GM06990 (cell line): ENCODE measurements around the gene TRIM41.
A peak's percentile ranks its signal among the peaks of the same experiment; 100 is the strongest.

Experiments used
- DNase-seq: peaks from one replicate; pipeline ENCODE4 v3.0.0-alpha.2; 2011; ENCODE audit not compliant: insufficient read length; ENCODE audit errors: extremely low read depth
- H3K27me3 ChIP-seq: replicated peaks from 2 replicates; pipeline ENCODE4 v1.6.0; 2011; ENCODE audit warnings: low read length; ENCODE audit not compliant: control insufficient read depth, insufficient read depth
- H3K36me3 ChIP-seq: 2 replicates; pipeline ENCODE4 v1.5.1; 2011; ENCODE audit warnings: low read length; ENCODE audit not compliant: control insufficient read depth, insufficient read depth
- H3K4me3 ChIP-seq: replicated peaks from 2 replicates; pipeline ENCODE4 v1.5.1; 2011; ENCODE audit warnings: low read depth, mild to moderate bottlenecking, control low read depth, low read length
- TF ChIP-seq, protein P1 (sequence below): IDR thresholded peaks from 2 replicates; pipeline ENCODE4 v1.5.1; 2011; ENCODE audit warnings: low read length, control low read depth, mild to moderate bottlenecking, inconsistent platforms; ENCODE audit not compliant: insufficient read depth, poor library complexity, severe bottlenecking

The TRIM41 gene

DNA sequence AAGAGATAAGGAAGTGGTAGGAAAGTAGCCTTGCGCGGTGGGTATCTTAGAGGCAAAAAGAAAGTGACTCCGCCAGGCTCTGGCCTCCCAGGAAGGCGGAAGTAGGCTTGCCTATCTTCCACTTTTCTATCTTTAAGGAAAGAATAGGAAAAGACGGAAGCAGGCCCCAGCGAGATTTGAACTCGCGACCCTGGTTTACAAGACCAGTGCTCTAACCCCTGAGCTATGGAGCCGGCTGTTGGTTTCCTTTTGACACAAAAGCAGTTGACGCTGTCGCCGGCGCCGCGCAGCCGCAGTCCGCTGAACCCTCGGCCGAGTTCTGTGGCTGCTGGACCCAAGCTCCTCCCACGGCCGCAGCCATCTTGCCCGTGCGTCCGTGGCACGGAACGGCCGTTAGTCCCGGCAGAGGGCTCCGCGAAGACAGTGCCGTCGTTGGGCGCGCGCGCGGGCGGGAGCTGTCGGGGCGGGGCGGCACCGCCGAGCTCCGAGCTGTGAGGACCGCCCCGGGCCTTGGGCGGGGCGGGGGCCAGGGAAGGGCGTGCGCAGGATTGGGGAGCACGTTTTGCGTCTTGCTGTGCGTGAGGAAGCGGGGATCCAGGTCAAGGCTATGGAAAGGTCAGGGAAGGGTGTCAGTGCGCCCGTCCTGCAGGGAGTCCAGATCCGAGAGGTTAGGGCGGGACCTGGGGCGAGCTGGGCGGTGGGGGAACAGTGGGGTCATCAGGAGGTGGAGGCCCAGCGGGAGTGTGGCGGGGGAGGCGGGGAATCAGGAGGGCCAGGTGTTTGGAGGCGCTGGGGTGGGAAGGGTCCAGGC lies 31.4 kb upstream of the TRIM41 start:
- peak; percentile 97 for DNase-seq
- TF ChIP-seq, protein P1, sequence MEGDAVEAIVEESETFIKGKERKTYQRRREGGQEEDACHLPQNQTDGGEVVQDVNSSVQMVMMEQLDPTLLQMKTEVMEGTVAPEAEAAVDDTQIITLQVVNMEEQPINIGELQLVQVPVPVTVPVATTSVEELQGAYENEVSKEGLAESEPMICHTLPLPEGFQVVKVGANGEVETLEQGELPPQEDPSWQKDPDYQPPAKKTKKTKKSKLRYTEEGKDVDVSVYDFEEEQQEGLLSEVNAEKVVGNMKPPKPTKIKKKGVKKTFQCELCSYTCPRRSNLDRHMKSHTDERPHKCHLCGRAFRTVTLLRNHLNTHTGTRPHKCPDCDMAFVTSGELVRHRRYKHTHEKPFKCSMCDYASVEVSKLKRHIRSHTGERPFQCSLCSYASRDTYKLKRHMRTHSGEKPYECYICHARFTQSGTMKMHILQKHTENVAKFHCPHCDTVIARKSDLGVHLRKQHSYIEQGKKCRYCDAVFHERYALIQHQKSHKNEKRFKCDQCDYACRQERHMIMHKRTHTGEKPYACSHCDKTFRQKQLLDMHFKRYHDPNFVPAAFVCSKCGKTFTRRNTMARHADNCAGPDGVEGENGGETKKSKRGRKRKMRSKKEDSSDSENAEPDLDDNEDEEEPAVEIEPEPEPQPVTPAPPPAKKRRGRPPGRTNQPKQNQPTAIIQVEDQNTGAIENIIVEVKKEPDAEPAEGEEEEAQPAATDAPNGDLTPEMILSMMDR = no peak
- no peaks in the 10 kb centered on the region for H3K27me3 ChIP-seq
- no peaks in the 10 kb centered on the region for H3K36me3 ChIP-seq
- peak overlapping the region; percentile 76 for H3K4me3 ChIP-seq

DNA sequence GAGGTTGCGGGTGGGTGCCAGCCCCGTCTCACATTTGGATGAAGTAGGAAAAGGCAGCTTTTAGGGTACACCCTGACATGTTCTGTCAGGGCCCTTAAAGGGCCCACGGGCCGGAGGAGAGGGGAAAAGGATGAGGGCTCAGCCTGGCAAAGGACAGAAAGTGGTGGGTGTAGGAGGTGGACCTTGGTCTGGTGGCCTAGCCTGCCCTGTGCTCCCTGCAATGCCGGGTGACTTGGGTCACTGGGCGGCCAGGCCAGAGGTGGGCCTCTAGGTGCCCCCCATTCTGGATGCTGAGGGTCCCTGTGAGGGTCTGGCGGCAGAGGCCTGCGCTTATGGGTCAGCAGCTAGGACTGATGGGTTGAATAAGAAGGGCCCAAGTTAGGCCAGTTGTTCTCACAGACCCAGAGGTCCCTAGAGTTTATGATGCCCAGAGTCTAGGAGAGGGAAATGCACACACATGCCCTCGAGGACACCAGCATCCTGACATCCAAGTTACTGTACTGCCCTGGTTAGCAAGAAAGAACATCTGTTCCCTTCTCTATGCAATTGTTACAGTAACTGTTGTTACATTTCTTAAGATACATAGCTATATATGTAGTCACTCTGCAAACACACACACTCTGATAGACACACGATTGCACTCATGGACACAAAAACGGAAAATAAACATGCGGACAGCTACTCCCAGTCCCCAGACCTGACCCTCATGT lies 30.6 kb upstream of the TRIM41 start:
- H3K27me3 ChIP-seq = no peaks in the 10 kb centered on the region
- TF ChIP-seq, protein P1 = no peak
- H3K36me3 ChIP-seq = no peaks in the 10 kb centered on the region
- DNase-seq = no peak
- peak overlapping the region; percentile 76 for H3K4me3 ChIP-seq

DNA sequence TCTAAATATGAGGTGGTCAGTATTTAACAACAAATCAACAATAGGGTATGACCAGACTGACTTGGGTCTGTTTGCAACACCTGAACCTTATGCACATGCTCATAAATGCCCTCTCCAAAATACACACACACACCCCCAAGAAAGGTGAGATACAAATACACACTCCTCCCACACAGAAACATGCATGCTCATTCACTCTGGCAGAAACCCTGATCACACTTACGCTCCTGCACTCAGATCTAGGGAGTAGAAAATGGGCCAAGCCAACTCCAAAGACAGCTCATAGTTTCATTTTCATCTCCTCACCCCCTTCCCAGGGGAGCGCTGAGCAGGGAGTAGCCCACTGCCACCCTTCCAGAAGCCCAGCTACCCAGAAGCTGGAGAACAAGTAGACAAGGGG lies 29.4 kb upstream of the TRIM41 start:
- H3K27me3 ChIP-seq = no peaks in the 10 kb centered on the region
- TF ChIP-seq, protein P1 = no peak
- no peak overlapping the region for H3K4me3 ChIP-seq
- no peak for DNase-seq
- H3K36me3 ChIP-seq = no peaks in the 10 kb centered on the region

DNA sequence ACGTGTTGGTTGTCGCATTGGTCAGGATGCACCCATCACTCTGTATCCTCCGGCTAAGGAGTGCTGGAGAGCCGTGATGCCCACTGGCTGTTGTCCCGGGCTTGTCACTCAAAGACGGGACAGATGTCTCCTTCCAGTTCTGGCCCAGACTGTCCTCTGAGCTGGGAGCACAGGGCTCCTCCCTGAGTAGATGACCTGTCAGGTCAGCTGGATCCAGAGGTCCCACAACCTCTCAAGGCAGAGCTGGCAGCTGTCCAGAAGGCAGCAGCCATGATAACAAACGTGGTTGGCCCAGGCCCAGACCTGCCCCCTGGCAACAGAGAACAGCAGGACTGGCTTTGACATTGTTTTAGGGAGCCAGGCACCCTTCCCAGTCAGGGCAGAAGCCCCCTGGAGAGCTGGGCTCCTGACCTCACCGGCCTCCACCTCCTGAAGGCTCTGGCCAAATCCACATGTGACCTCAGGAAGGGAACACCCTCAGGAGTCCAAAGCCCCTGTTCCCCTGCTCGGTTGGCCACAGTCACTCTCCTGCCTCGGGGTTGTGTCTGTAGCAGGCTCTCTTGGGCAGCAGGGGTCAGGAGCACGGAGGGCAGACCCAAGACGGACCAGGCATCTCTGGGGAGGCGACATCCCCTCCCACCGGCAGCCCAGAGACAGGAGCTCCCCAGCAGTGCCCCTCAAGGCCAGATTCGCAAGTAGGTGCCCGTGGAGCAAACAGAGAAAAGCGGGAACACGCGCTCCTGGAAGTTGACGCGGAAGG lies 28.4 kb upstream of the TRIM41 start:
- no peak for DNase-seq
- Histone ChIP-seq H3K27me3 (no peaks in the 10 kb centered on the region), H3K36me3 (no peaks in the 10 kb centered on the region), H3K4me3 (no peak overlapping the region)
- TF ChIP-seq, protein P1 = no peak

DNA sequence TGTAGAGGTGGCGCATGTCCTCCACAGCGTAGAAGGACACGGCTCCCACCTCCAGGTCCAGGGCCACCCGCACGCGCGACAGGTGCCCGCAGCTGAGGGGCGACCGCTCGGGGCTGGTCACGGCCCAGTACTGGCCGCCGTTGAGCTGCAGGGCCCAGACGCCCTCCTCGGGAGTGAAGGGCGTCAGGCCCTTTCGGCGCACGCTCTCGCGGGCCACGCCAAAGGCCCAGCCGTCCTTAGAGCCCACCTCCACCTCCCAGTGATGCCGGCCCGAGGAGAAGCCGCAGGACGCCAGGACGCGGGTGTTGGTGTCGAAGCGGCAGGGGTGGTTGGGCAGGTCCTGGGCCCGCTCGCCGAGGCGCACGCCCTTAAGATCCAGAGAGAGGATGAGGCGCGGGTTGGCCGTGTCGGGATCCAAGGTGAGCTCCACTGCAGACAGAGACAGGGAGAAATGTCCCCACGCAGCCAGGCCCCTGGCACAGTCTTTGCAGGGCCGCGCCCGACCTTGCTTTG lies 27.8 kb upstream of the TRIM41 start:
- Histone ChIP-seq H3K27me3 (no peaks in the 10 kb centered on the region), H3K36me3 (no peaks in the 10 kb centered on the region), H3K4me3 (no peak overlapping the region)
- DNase-seq = no peak
- TF ChIP-seq, protein P1 = no peak
